SK-N-MC (cell line): Measurements from ENCODE around the gene SNX32.
"Not testable (repeated sequence)": the region's sequence is repeated elsewhere in the genome, so short reads cannot be mapped to it uniquely, and the experiment has no call there.

Source experiments
- DNase-seq: peaks from one replicate; pipeline ENCODE4 v3.0.0-alpha.2; 2011; ENCODE audit warnings: low read depth, low spot score
- H3K27ac ChIP-seq: fragments of 200-600 bp; sonication (generic); 2 replicates; pipeline ENCODE4 v1.5.1; 2016; ENCODE audit warnings: mixed run types
- H3K36me3 ChIP-seq: fragments of 200-600 bp; sonication (generic); 2 replicates; pipeline ENCODE4 v1.6.1; 2017; ENCODE audit warnings: antibody characterized with exemption, low read length, mixed read lengths; ENCODE audit not compliant: insufficient read depth
- H3K4me3 ChIP-seq: fragments of 200-600 bp; sonication (generic); 2 replicates; pipeline ENCODE4 v1.5.1; 2016
- H3K9ac ChIP-seq: fragments of 200-600 bp; sonication (generic); 2 replicates; pipeline ENCODE4 v1.8.0; 2017; ENCODE audit warnings: mixed run types, mixed read lengths; ENCODE audit not compliant: insufficient read length
- H3K9me3 ChIP-seq: fragments of 200-600 bp; sonication (generic); 2 replicates; pipeline ENCODE4 v1.6.1; 2017; ENCODE audit warnings: low read depth, mild to moderate bottlenecking, antibody characterized with exemption, low read length, moderate library complexity, mixed read lengths
- EZH2 ChIP-seq: fragments of 200-600 bp; sonication (generic); IDR thresholded peaks from one replicate; pipeline ENCODE4 v1.6.1; 2017; ENCODE audit warnings: antibody characterized with exemption
- FOXP2 ChIP-seq: optimal IDR thresholded peaks from 2 replicates; pipeline ENCODE3; 2011; ENCODE audit warnings: mild to moderate bottlenecking, moderate library complexity; ENCODE audit not compliant: insufficient read depth; ENCODE audit errors: extremely low read length, control extremely low read depth
- POLR2AphosphoS5 ChIP-seq: IDR thresholded peaks from 2 replicates; pipeline ENCODE4 v1.6.1; 2012; ENCODE audit warnings: mild to moderate bottlenecking, low read depth, low read length, borderline replicate concordance

Gene SNX32

GRCh38 chr11:65817312-65817834 is 16.4 kb upstream of the SNX32 start:
- DNase-seq, result no peak
- TF ChIP-seq EZH2 (no peak), POLR2AphosphoS5 (no peak), FOXP2 (no peak)
- no peaks in the 10 kb centered on the region for H3K9me3 ChIP-seq
- H3K36me3 ChIP-seq, result no peaks in the 10 kb centered on the region
- H3K9ac ChIP-seq, result peak overlapping the region; percentile 81
- H3K27ac ChIP-seq, result no peak overlapping the region
- peak overlapping the region; percentile 83 for H3K4me3 ChIP-seq

GRCh38 chr11:65817835-65818680 is 15.7 kb upstream of the SNX32 start:
- Histone ChIP-seq H3K27ac (no peak overlapping the region), H3K9me3 (no peaks in the 10 kb centered on the region), H3K36me3 (no peaks in the 10 kb centered on the region), H3K9ac (peak overlapping the region; percentile 81), H3K4me3 (peak overlapping the region; percentile 83)
- TF ChIP-seq POLR2AphosphoS5, result peak; percentile 41
- no peak for TF ChIP-seq FOXP2
- peak; percentile 40 for DNase-seq

GRCh38 chr11:65821107-65821506 is 12.7 kb upstream of the SNX32 start:
- Histone ChIP-seq H3K9me3 (no peaks in the 10 kb centered on the region), H3K27ac (no peak overlapping the region), H3K9ac (no peak overlapping the region), H3K4me3 (no peak overlapping the region), H3K36me3 (no peaks in the 10 kb centered on the region)
- DNase-seq, result no peak
- TF ChIP-seq POLR2AphosphoS5 (no peak), EZH2 (no peak), FOXP2 (no peak)

GRCh38 chr11:65822776-65823528 is 10.8 kb upstream of the SNX32 start:
- Histone ChIP-seq H3K27ac (no peak overlapping the region), H3K9ac (no peak overlapping the region), H3K9me3 (no peaks in the 10 kb centered on the region), H3K4me3 (no peak overlapping the region), H3K36me3 (no peaks in the 10 kb centered on the region)
- TF ChIP-seq FOXP2, result no peak
- TF ChIP-seq EZH2, result no peak
- TF ChIP-seq POLR2AphosphoS5, result no peak
- no peak for DNase-seq

- DNase-seq, result no peak
- TF ChIP-seq EZH2 (no peak), POLR2AphosphoS5 (no peak), FOXP2 (no peak)
- H3K36me3 ChIP-seq, result no peaks in the 10 kb centered on the region
- H3K27ac ChIP-seq, result no peak overlapping the region
- H3K9ac ChIP-seq, result no peak overlapping the region
- no peaks in the 10 kb centered on the region for H3K9me3 ChIP-seq
- H3K4me3 ChIP-seq, result no peak overlapping the region
Measured at GRCh38 chr11:65826984-65827735, 6.6 kb upstream of the SNX32 start.

GRCh38 chr11:65829459-65829858 is 4.3 kb upstream of the SNX32 start:
- Histone ChIP-seq H3K4me3 (no peak overlapping the region), H3K9me3 (no peaks in the 10 kb centered on the region), H3K9ac (no peak overlapping the region), H3K36me3 (no peaks in the 10 kb centered on the region), H3K27ac (no peak overlapping the region)
- no peak for TF ChIP-seq POLR2AphosphoS5
- TF ChIP-seq FOXP2, result no peak
- no peak for TF ChIP-seq EZH2
- no peak for DNase-seq

- H3K9me3 ChIP-seq, DNase-seq, H3K27ac ChIP-seq, H3K9ac ChIP-seq, H3K4me3 ChIP-seq, H3K36me3 ChIP-seq: not testable (repeated sequence)
Measured at GRCh38 chr11:65832231-65832630, 1.5 kb upstream of the SNX32 start.

GRCh38 chr11:65834202-65834601 is 439 bp downstream of the SNX32 start:
- Histone ChIP-seq H3K36me3 (no peaks in the 10 kb centered on the region), H3K4me3 (peak overlapping the region; percentile 84), H3K9ac (peak overlapping the region; percentile 66), H3K27ac (no peak overlapping the region), H3K9me3 (no peaks in the 10 kb centered on the region)
- DNase-seq, result no peak
- TF ChIP-seq POLR2AphosphoS5 (no peak), FOXP2 (no peak), EZH2 (no peak)
